GM23248 (cell line): ENCODE results near the gene PCBD1.

Source experiments
- EZH2 ChIP-seq: fragments of 200-600 bp; sonication (generic); IDR thresholded peaks from 2 replicates; pipeline ENCODE4 v1.6.1; 2018; ENCODE audit warnings: antibody characterized with exemption, mild to moderate bottlenecking; ENCODE audit not compliant: insufficient read depth, poor library complexity, severe bottlenecking
- EZH2phosphoT487 ChIP-seq: fragments of 200-600 bp; sonication (generic); IDR thresholded peaks from 2 replicates; pipeline ENCODE4 v1.6.1; 2018; ENCODE audit warnings: antibody characterized with exemption, moderate library complexity, mild to moderate bottlenecking, low read depth; ENCODE audit not compliant: insufficient read depth

- TF ChIP-seq EZH2 (no peak), EZH2phosphoT487 (no peak)
Measured at GRCh38 chr10:70899096-70899495, 10.7 kb upstream of the PCBD1 start.
